Liver (tissue), 9 donors: ENCODE results near the gene PHACTR4. TPM values are rescaled to one million over a fixed set of nuclear protein-coding genes. Genes with fewer than 3 reads are reported as not detected.

Experiments
- DNase-seq: peaks from one replicate; pipeline ENCODE4 v3.0.0-alpha.2; 2017; ENCODE audit warnings: low spot score
- H3K27ac ChIP-seq, 2 donors: one replicate each; pipeline ENCODE4 v1.7.0; 2013; ENCODE audit warnings: inconsistent platforms in 2 of 2, low read length in 2 of 2, control low read depth in 1 of 2, low read depth in 1 of 2, mild to moderate bottlenecking in 1 of 2
- H3K27me3 ChIP-seq, 4 donors: one replicate each; pipeline versions ENCODE4 v1.6.1 to v1.7.0; 2013; ENCODE audit warnings: low read length in 3 of 4, inconsistent platforms in 1 of 4, mild to moderate bottlenecking in 1 of 4, moderate library complexity in 1 of 4; ENCODE audit not compliant: control insufficient read depth in 4 of 4, insufficient read depth in 4 of 4
- H3K36me3 ChIP-seq, 4 donors: one replicate each; pipeline versions ENCODE4 v1.6.1 to v1.7.0; 2013; ENCODE audit warnings: low read length in 3 of 4, mild to moderate bottlenecking in 3 of 4, low read depth in 1 of 4, moderate library complexity in 1 of 4; ENCODE audit not compliant: control insufficient read depth in 4 of 4, insufficient read depth in 3 of 4
- H3K4me1 ChIP-seq, 4 donors: one replicate each; pipeline versions ENCODE4 v1.6.1 to v1.7.0; 2013; ENCODE audit warnings: low read length in 3 of 4, mild to moderate bottlenecking in 3 of 4, moderate library complexity in 1 of 4; ENCODE audit not compliant: control insufficient read depth in 4 of 4, insufficient read depth in 4 of 4
- H3K4me3 ChIP-seq, 3 donors: one replicate each; pipeline versions ENCODE4 v1.6.1 to v1.7.0; 2013; ENCODE audit warnings: low read length in 3 of 3, control low read depth in 1 of 3, low read depth in 1 of 3, mild to moderate bottlenecking in 1 of 3
- H3K9ac ChIP-seq, 2 donors: one replicate each; pipeline ENCODE4 v1.7.0; 2013; ENCODE audit warnings: low read length in 2 of 2, mild to moderate bottlenecking in 2 of 2, moderate library complexity in 2 of 2, control low read depth in 1 of 2, low read depth in 1 of 2
- H3K9me3 ChIP-seq, 4 donors: one replicate each; pipeline versions ENCODE4 v1.6.1 to v1.7.0; 2013; ENCODE audit warnings: low read length in 3 of 4; ENCODE audit not compliant: control insufficient read depth in 4 of 4
- EGR1 ChIP-seq, 2 donors: IDR thresholded peaks; 2 replicates each; pipeline ENCODE4 v1.6.1; 2016 to 2018; ENCODE audit warnings: antibody characterized with exemption in 2 of 2, low read depth in 2 of 2
- FOXA1 ChIP-seq: IDR thresholded peaks from 2 replicates; pipeline ENCODE4 v1.6.1; 2016; ENCODE audit warnings: antibody characterized with exemption
- FOXA2 ChIP-seq: IDR thresholded peaks from 2 replicates; pipeline ENCODE4 v1.6.1; 2016; ENCODE audit warnings: antibody characterized with exemption
- HNF4A ChIP-seq, 2 donors: conservative IDR thresholded peaks; 2 replicates each; pipeline ENCODE4 v1.6.1; 2016; ENCODE audit warnings: antibody characterized with exemption in 2 of 2, mild to moderate bottlenecking in 2 of 2
- HNF4G ChIP-seq: IDR thresholded peaks from 2 replicates; pipeline ENCODE4 v1.6.1; 2016; ENCODE audit warnings: antibody characterized with exemption
- JUND ChIP-seq, 2 donors: IDR thresholded peaks; 2 replicates each; pipeline ENCODE4 v1.6.1; 2016; ENCODE audit warnings: antibody characterized with exemption in 2 of 2
- NR2F2 ChIP-seq: IDR thresholded peaks from 2 replicates; pipeline ENCODE4 v1.6.1; 2016; ENCODE audit warnings: antibody characterized with exemption
- RAD21 ChIP-seq, 2 donors: IDR thresholded peaks; 2 replicates each; pipeline ENCODE4 v1.6.1; 2016; ENCODE audit warnings: antibody characterized with exemption in 2 of 2, mild to moderate bottlenecking in 2 of 2
- RXRA ChIP-seq, 2 donors: IDR thresholded peaks; 2 replicates each; pipeline ENCODE4 v1.6.1; 2017 to 2018; ENCODE audit warnings: antibody characterized with exemption in 2 of 2, mild to moderate bottlenecking in 1 of 2
- SP1 ChIP-seq: IDR thresholded peaks from 2 replicates; pipeline ENCODE4 v1.6.1; 2018; ENCODE audit warnings: antibody characterized with exemption, mild to moderate bottlenecking
- WGBS: extraction: QIAGEN DNeasy Blood & Tissue Kit; methylation state at CpG from one replicate; pipeline ENCODE4 v1.1.7; 2013; 5-methylcytosine and 5-hydroxymethylcytosine counted together
- polyA plus RNA-seq, 2 donors: library from polyadenylated mRNA; stranded (reverse) in 1 of 2; unstranded in 1 of 2; fragments of 200-250 nt in 1 of 2; fragments of >200 nt in 1 of 2; fragmentation: Nextera tagmentation in 1 of 2; extraction: Ambion mirVana in 1 of 2; gene quantifications; one replicate each; pipeline versions ENCODE4 v1.2.1 to v1.2.3, GENCODE V29; 2013 to 2015
- total RNA-seq, 2 donors: library from RNA; depleted of rRNA; stranded (reverse); fragments of >200 nt; gene quantifications; one replicate each; pipeline ENCODE4 v1.2.3, GENCODE V29; 2014
- TF ChIP-seq, protein P1 (sequence below): IDR thresholded peaks from 2 replicates; pipeline ENCODE4 v1.6.1; 2016; ENCODE audit warnings: antibody characterized with exemption
- TF ChIP-seq, protein P2 (sequence below): IDR thresholded peaks from 2 replicates; pipeline ENCODE4 v1.6.1; 2016; ENCODE audit warnings: antibody characterized with exemption, mild to moderate bottlenecking
- TF ChIP-seq, protein P3 (sequence below): IDR thresholded peaks from 2 replicates; pipeline ENCODE4 v1.6.1; 2016; ENCODE audit warnings: antibody characterized with exemption
- TF ChIP-seq, protein P4 (sequence below): IDR thresholded peaks from 2 replicates; pipeline ENCODE4 v1.6.1; 2016; ENCODE audit warnings: antibody characterized with exemption
- donor health status: healthy.
- donor health status: healthy.
- donor health status: healthy.
- donor health status: healthy.
- donor health status: healthy.

Gene PHACTR4
- total and polyA plus RNA-seq, 4 donors, result 8.9 to 22.6 (median 10.8) TPM

DNA sequence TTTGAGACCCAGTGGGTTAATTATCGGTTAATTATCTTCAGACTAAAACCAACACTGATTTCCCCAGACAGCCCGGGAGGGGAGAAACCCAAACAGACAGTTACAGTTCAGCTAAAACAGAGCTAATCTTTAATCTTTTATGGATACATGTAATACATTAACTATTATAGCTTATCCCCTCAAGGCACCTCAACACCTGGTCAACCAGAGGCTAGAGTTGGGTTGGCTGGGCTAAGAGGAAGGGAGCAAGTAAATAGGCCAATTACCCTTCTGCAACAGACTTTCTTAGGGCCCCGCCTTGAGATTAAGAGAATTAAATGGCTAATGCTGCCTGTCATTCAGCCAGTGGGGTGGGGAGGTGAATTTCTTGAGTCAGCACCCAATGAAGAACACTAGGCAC, 47.3 kb upstream of the PHACTR4 start:
- H3K27ac ChIP-seq, result peak overlapping the region in 1 of 2 donors; percentile 18
- peaks cover 5 to 24% (median 19%) of the 10 kb centered on the region in 4 donors for H3K4me1 ChIP-seq
- no peak overlapping the region for H3K9ac ChIP-seq
- 30% methylated on average over 3 of the region's 3 CpGs for WGBS
- DNase-seq, result no peak
- H3K36me3 ChIP-seq, result no peaks in the 10 kb centered on the region
- TF ChIP-seq, protein P1, sequence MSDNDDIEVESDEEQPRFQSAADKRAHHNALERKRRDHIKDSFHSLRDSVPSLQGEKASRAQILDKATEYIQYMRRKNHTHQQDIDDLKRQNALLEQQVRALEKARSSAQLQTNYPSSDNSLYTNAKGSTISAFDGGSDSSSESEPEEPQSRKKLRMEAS, result no peak
- peak in 1 of 2 donors; percentile 46 for TF ChIP-seq RAD21 (IDR thresholded peaks at IDR 0.05)
- TF ChIP-seq, protein P2, sequence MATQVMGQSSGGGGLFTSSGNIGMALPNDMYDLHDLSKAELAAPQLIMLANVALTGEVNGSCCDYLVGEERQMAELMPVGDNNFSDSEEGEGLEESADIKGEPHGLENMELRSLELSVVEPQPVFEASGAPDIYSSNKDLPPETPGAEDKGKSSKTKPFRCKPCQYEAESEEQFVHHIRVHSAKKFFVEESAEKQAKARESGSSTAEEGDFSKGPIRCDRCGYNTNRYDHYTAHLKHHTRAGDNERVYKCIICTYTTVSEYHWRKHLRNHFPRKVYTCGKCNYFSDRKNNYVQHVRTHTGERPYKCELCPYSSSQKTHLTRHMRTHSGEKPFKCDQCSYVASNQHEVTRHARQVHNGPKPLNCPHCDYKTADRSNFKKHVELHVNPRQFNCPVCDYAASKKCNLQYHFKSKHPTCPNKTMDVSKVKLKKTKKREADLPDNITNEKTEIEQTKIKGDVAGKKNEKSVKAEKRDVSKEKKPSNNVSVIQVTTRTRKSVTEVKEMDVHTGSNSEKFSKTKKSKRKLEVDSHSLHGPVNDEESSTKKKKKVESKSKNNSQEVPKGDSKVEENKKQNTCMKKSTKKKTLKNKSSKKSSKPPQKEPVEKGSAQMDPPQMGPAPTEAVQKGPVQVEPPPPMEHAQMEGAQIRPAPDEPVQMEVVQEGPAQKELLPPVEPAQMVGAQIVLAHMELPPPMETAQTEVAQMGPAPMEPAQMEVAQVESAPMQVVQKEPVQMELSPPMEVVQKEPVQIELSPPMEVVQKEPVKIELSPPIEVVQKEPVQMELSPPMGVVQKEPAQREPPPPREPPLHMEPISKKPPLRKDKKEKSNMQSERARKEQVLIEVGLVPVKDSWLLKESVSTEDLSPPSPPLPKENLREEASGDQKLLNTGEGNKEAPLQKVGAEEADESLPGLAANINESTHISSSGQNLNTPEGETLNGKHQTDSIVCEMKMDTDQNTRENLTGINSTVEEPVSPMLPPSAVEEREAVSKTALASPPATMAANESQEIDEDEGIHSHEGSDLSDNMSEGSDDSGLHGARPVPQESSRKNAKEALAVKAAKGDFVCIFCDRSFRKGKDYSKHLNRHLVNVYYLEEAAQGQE, result peak; percentile 14
- TF ChIP-seq, protein P3, sequence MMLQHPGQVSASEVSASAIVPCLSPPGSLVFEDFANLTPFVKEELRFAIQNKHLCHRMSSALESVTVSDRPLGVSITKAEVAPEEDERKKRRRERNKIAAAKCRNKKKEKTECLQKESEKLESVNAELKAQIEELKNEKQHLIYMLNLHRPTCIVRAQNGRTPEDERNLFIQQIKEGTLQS, result peak; percentile 18
- TF ChIP-seq JUND (IDR thresholded peaks at IDR 0.05), result peak; percentile 39 to 70
- TF ChIP-seq FOXA1, result no peak
- peak; percentile 73 for TF ChIP-seq SP1
- no peak for TF ChIP-seq EGR1 (IDR thresholded peaks at IDR 0.05; ENCODE audit: low read depth in 2 of 2)
- TF ChIP-seq HNF4A (conservative IDR thresholded peaks at IDR 0.05), result peak; percentile 46 to 62
- TF ChIP-seq NR2F2, result peak; percentile 27
- peak; percentile 23 for TF ChIP-seq FOXA2
- peak; percentile 53 to 72 for TF ChIP-seq RXRA (IDR thresholded peaks at IDR 0.05)
- TF ChIP-seq HNF4G, result peak; percentile 35
- H3K27me3 ChIP-seq, result no peaks in the 10 kb centered on the region
- H3K9me3 ChIP-seq, result no peaks in the 10 kb centered on the region
- H3K4me3 ChIP-seq, result no peak overlapping the region

DNA sequence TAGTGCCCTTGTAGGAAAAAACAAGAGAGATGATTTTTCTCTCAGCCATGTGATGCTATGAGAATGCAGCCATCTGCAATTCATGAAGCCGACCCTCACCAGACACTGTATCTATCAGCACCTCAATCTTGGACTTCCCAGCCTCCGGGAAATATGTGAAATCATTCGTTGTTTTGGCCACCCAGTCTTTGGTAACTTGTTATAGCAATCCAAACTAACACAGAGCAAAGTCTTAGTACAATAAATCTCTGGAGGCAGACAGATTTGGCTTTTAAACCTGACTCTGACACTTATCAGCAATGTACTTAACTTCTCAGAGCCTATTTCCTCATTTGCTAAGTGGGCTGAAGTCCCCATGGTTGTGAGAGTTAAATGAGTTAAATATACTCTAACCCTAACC, 45.8 kb upstream of the PHACTR4 start:
- no peak for DNase-seq

More for the DNA sequence above, 45.8 kb upstream of the PHACTR4 start:
- Histone ChIP-seq H3K9me3 (no peaks in the 10 kb centered on the region), H3K27ac (peak overlapping the region; percentile 32 to 46), H3K9ac (peak overlapping the region in 1 of 2 donors; percentile 22), H3K36me3 (no peaks in the 10 kb centered on the region), H3K4me3 (no peak overlapping the region), H3K27me3 (no peaks in the 10 kb centered on the region), H3K4me1 (peaks cover 5 to 29% (median 22%) of the 10 kb centered on the region in 4 donors)
- TF ChIP-seq, protein P1, result no peak
- TF ChIP-seq, protein P2, result peak; percentile 62
- TF ChIP-seq HNF4A (conservative IDR thresholded peaks at IDR 0.05), result peak; percentile 27 to 45
- TF ChIP-seq, protein P4, sequence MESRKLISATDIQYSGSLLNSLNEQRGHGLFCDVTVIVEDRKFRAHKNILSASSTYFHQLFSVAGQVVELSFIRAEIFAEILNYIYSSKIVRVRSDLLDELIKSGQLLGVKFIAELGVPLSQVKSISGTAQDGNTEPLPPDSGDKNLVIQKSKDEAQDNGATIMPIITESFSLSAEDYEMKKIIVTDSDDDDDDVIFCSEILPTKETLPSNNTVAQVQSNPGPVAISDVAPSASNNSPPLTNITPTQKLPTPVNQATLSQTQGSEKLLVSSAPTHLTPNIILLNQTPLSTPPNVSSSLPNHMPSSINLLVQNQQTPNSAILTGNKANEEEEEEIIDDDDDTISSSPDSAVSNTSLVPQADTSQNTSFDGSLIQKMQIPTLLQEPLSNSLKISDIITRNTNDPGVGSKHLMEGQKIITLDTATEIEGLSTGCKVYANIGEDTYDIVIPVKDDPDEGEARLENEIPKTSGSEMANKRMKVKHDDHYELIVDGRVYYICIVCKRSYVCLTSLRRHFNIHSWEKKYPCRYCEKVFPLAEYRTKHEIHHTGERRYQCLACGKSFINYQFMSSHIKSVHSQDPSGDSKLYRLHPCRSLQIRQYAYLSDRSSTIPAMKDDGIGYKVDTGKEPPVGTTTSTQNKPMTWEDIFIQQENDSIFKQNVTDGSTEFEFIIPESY, result no peak
- no peak for TF ChIP-seq RAD21 (IDR thresholded peaks at IDR 0.05)
- no peak for TF ChIP-seq JUND (IDR thresholded peaks at IDR 0.05)
- WGBS, result 11% methylated on average over 3 of the region's 3 CpGs
